WTC11 (cell line): ENCODE data around the gene TMPRSS13.

Experiments used
- ELF4 ChIP-seq: sonication (generic); formaldehyde crosslinking; IDR thresholded peaks from 2 replicates; pipeline ENCODE4 v1.8.1; 2022; ENCODE audit warnings: low read depth, mild to moderate bottlenecking, moderate library complexity, missing genetic modification reagents
- ZNF138 ChIP-seq: sonication (generic); formaldehyde crosslinking; conservative IDR thresholded peaks from 2 replicates; pipeline ENCODE4 v1.8.1; 2022; ENCODE audit warnings: mild to moderate bottlenecking, moderate library complexity, missing genetic modification reagents
- ZNF671 ChIP-seq: fragments of 250-450 bp; sonication (Bioruptor Pico); IDR thresholded peaks from 2 replicates; pipeline ENCODE4 v1.8.0; 2021; ENCODE audit warnings: mild to moderate bottlenecking
- TF ChIP-seq, protein P1 (sequence below): fragments of 200-600 bp; IDR thresholded peaks from 2 replicates; pipeline ENCODE4 v1.8.0; 2022; ENCODE audit warnings: antibody characterized with exemption
- TF ChIP-seq, protein P2 (sequence below): sonication (generic); formaldehyde crosslinking; IDR thresholded peaks from 2 replicates; pipeline ENCODE4 v1.8.0; 2022; ENCODE audit warnings: mild to moderate bottlenecking, missing genetic modification reagents

GRCh38 chr11:117949062-117949461 is 19.9 kb upstream of the TMPRSS13 start:
- TF ChIP-seq, protein P1, sequence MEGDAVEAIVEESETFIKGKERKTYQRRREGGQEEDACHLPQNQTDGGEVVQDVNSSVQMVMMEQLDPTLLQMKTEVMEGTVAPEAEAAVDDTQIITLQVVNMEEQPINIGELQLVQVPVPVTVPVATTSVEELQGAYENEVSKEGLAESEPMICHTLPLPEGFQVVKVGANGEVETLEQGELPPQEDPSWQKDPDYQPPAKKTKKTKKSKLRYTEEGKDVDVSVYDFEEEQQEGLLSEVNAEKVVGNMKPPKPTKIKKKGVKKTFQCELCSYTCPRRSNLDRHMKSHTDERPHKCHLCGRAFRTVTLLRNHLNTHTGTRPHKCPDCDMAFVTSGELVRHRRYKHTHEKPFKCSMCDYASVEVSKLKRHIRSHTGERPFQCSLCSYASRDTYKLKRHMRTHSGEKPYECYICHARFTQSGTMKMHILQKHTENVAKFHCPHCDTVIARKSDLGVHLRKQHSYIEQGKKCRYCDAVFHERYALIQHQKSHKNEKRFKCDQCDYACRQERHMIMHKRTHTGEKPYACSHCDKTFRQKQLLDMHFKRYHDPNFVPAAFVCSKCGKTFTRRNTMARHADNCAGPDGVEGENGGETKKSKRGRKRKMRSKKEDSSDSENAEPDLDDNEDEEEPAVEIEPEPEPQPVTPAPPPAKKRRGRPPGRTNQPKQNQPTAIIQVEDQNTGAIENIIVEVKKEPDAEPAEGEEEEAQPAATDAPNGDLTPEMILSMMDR: no peak
- TF ChIP-seq ZNF138 (CRISPR knock-in tag) (no peak), ELF4 (no peak), ZNF671 (CRISPR knock-in tag) (no peak)
- TF ChIP-seq, protein P2, sequence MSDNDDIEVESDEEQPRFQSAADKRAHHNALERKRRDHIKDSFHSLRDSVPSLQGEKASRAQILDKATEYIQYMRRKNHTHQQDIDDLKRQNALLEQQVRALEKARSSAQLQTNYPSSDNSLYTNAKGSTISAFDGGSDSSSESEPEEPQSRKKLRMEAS (CRISPR knock-in tag): no peak
